Ovary (tissue), 9 donors: Measurements from ENCODE around the gene CHGA. TPM values are rescaled to one million over a fixed set of nuclear protein-coding genes. Genes with fewer than 3 reads are reported as not detected.

Experiments used
- DNase-seq, 5 donors: peaks; one replicate each; pipeline ENCODE4 v3.0.0-alpha.2; 2019 to 2020
- H3K27ac ChIP-seq, 2 donors: fragments of 200-600 bp; one replicate each; pipeline versions ENCODE4 v1.5.1 to v1.8.0; 2019 to 2022
- H3K27me3 ChIP-seq: fragments of 200-600 bp; one replicate; pipeline ENCODE4 v1.8.0; 2022
- H3K36me3 ChIP-seq: fragments of 200-600 bp; sonication (generic); one replicate; pipeline ENCODE4 v1.5.1; 2019
- H3K4me1 ChIP-seq: one replicate; pipeline ENCODE4 v1.8.1; 2013; ENCODE audit warnings: mild to moderate bottlenecking, moderate library complexity; ENCODE audit not compliant: insufficient read depth
- H3K4me3 ChIP-seq: fragments of 200-600 bp; sonication (generic); one replicate; pipeline ENCODE4 v1.5.1; 2017
- H3K9me3 ChIP-seq, 2 donors: fragments of 200-600 bp in 1 of 2; sonication (generic) in 1 of 2; one replicate each; pipeline versions ENCODE4 v1.5.1 to v1.8.1; 2013 to 2019; ENCODE audit warnings: mild to moderate bottlenecking in 1 of 2, moderate library complexity in 1 of 2
- CTCF ChIP-seq, 3 donors: fragments of 450-650 bp in 2 of 3; fragments of 200-600 bp in 1 of 3; IDR thresholded peaks; one replicate each; pipeline versions ENCODE4 v1.5.1 to v1.8.0; 2016 to 2022; ENCODE audit warnings: antibody characterized with exemption in 3 of 3, mild to moderate bottlenecking in 1 of 3
- EP300 ChIP-seq: sonication (generic); formaldehyde crosslinking; IDR thresholded peaks from one replicate; pipeline ENCODE4 v1.6.1; 2017; ENCODE audit warnings: antibody characterized with exemption
- POLR2A ChIP-seq: fragments of 450-650 bp; IDR thresholded peaks from one replicate; pipeline ENCODE4 v1.6.1; 2017; ENCODE audit warnings: antibody characterized with exemption, mild to moderate bottlenecking, moderate library complexity
- WGBS, 3 donors: extraction: QIAGEN DNeasy Blood & Tissue Kit in 1 of 3; methylation state at CpG; one replicate each; pipeline versions ENCODE4 v1.1.5 to v1.1.7; 2013 to 2017; 5-methylcytosine and 5-hydroxymethylcytosine counted together
- intact Hi-C, 4 donors: fragments of 100-400 bp; cut with DNase I; formaldehyde crosslinking; loops; one replicate each; pipeline versions ENCODE4 v1.11.0 to v1.15.1; 2022 to 2023
- polyA plus RNA-seq, 2 donors: library from polyadenylated mRNA; stranded (reverse); fragments of 200-250 nt in 1 of 2; fragments of 350-450 nt in 1 of 2; fragmentation: Illumina TruSeq in 1 of 2; extraction: RNeasy Lipid Tissue Mini Kit (QIAGEN cat#74804) in 1 of 2; gene quantifications; one replicate each; pipeline ENCODE4 v1.2.3, GENCODE V29; 2013 to 2014
- total RNA-seq, 7 donors: library from RNA; depleted of rRNA in 2 of 7; stranded (reverse); fragments of >200 nt in 2 of 7; fragmentation: NEBNext Ultra II Directional in 3 of 7; extraction: Animal tissue kit (Norgen Biotek cat#: 25700) in 3 of 7; gene quantifications; one replicate each; pipeline versions ENCODE4 v1.1.0 to v1.2.4, GENCODE V29; 2016 to 2023
- donor health status: DM: no; HTN: no; CAD: no; lungs with moderate emphysema.
- donor health status: DM: no; HTN: no; CAD: no.
- donor health status: Bipolar disorder and iron deficiency.
- donor health status: DM: yes; HTN: yes; CAD: no.
- donor health status: DM: no; HTN: no; CAD: no.
- donor health status: DM: yes; HTN: yes; CAD: no.

Gene CHGA
- total and polyA plus RNA-seq, 9 donors, result 0.13 to 1.6 (median 0.60) TPM; not detected in 2

- H3K4me1 ChIP-seq, result no peaks in the 10 kb centered on the region
- 87 to 92% (median 92%) methylated on average over 31 to 32 of the region's 32 CpGs for WGBS, 3 donors
- no peak for TF ChIP-seq CTCF (IDR thresholded peaks at IDR 0.05)
- no peaks in the 10 kb centered on the region for H3K27me3 ChIP-seq
- intact Hi-C loops, result loop anchor here (2.0 to 10.0 kb wide), 3 partner anchors 162 to 186 kb away; partner anchors contain the start of gene ITPK1 (in 1 of the 4)
- no peaks in the 10 kb centered on the region for H3K9me3 ChIP-seq
- no peak overlapping the region for H3K27ac ChIP-seq
- H3K4me3 ChIP-seq, result no peak overlapping the region
- DNase-seq, result no peak
- no peaks in the 10 kb centered on the region for H3K36me3 ChIP-seq
These were observed 29.7 kb downstream of the CHGA start for GRCh38 chr14:92952481-92953298.

- Histone ChIP-seq H3K27ac (no peak overlapping the region), H3K4me1 (no peaks in the 10 kb centered on the region), H3K36me3 (no peaks in the 10 kb centered on the region), H3K27me3 (no peaks in the 10 kb centered on the region), H3K4me3 (no peak overlapping the region), H3K9me3 (no peaks in the 10 kb centered on the region)
- intact Hi-C loops, result loop anchor here (2.0 to 10.0 kb wide), 3 partner anchors 161 to 185 kb away; partner anchors contain the start of gene ITPK1 (in 1 of the 4)
- TF ChIP-seq EP300 (no peak), POLR2A (no peak)
- no peak for DNase-seq
- WGBS, 3 donors, result 86 to 91% (median 87%) methylated on average over 6 of the region's 6 CpGs
These were observed 30.6 kb downstream of the CHGA start for GRCh38 chr14:92953526-92953925.

GRCh38 chr14:92954933-92955332 lies 32.0 kb downstream of the CHGA start:
- no peak for DNase-seq
- Histone ChIP-seq H3K27me3 (no peaks in the 10 kb centered on the region), H3K27ac (no peak overlapping the region), H3K4me3 (no peak overlapping the region), H3K4me1 (no peaks in the 10 kb centered on the region), H3K36me3 (no peaks in the 10 kb centered on the region), H3K9me3 (no peaks in the 10 kb centered on the region)
- WGBS, 3 donors, result 77 to 83% (median 81%) methylated on average over 5 of the region's 5 CpGs
- intact Hi-C loops, result loop anchor here in 3 of 4 donors (5.0 to 10.0 kb wide), 2 partner anchors 160 to 182 kb away; partner anchors contain the start of gene ITPK1 (in 1 of the 3)
- TF ChIP-seq POLR2A (no peak), EP300 (no peak), CTCF (IDR thresholded peaks at IDR 0.05) (no peak)

GRCh38 chr14:92955381-92955780 lies 32.4 kb downstream of the CHGA start:
- TF ChIP-seq POLR2A, result no peak
- TF ChIP-seq EP300, result no peak
- no peak for TF ChIP-seq CTCF (IDR thresholded peaks at IDR 0.05)
- H3K27ac ChIP-seq, result no peak overlapping the region
- H3K9me3 ChIP-seq, result no peaks in the 10 kb centered on the region
- no peaks in the 10 kb centered on the region for H3K27me3 ChIP-seq
- no peaks in the 10 kb centered on the region for H3K36me3 ChIP-seq
- no peak overlapping the region for H3K4me3 ChIP-seq
- intact Hi-C loops, result loop anchor here in 1 of 4 donors (10.0 kb wide), 1 partner anchor 159 kb away; the partner anchor contains the start of gene ITPK1
- WGBS, 3 donors, result 94 to 99% (median 97%) methylated on average over 7 of the region's 7 CpGs
- no peaks in the 10 kb centered on the region for H3K4me1 ChIP-seq
- no peak for DNase-seq

- intact Hi-C loops, result loop anchor here in 1 of 4 donors (10.0 kb wide), 1 partner anchor 158 kb away; the partner anchor contains the start of gene ITPK1
- DNase-seq, result no peak
- Histone ChIP-seq H3K27me3 (no peaks in the 10 kb centered on the region), H3K4me3 (no peak overlapping the region), H3K27ac (no peak overlapping the region), H3K36me3 (no peaks in the 10 kb centered on the region), H3K9me3 (no peaks in the 10 kb centered on the region), H3K4me1 (no peaks in the 10 kb centered on the region)
- 74 to 90% (median 81%) methylated on average over 11 of the region's 11 CpGs for WGBS, 3 donors
- TF ChIP-seq POLR2A (no peak), CTCF (IDR thresholded peaks at IDR 0.05) (no peak), EP300 (no peak)
These were observed 34.0 kb downstream of the CHGA start for GRCh38 chr14:92956961-92957360.
